AG09309 (cell line): ENCODE results near the gene TYW1B.
"Not testable (repeated sequence)": the region's sequence is repeated elsewhere in the genome, so short reads cannot be mapped to it uniquely, and the experiment has no call there.

Experiments used
- DNase-seq: peaks from one replicate; pipeline ENCODE4 v3.0.0-alpha.2; 2010; ENCODE audit warnings: low read depth
- H3K4me3 ChIP-seq: 2 replicates; pipeline ENCODE4 v1.5.1; 2011; ENCODE audit warnings: mild to moderate bottlenecking, low read depth, low read length, moderate library complexity; ENCODE audit not compliant: control insufficient read depth
- CTCF ChIP-seq: IDR thresholded peaks from 2 replicates; pipeline ENCODE4 v1.5.1; 2011; ENCODE audit warnings: mild to moderate bottlenecking, low read depth, low read length, inconsistent platforms; ENCODE audit not compliant: insufficient read depth, control insufficient read depth; ENCODE audit errors: missing control alignments

TYW1B gene

GRCh38 chr7:72710983-72711382 is 117.0 kb downstream of the TYW1B start:
- no peak for TF ChIP-seq CTCF
- no peak overlapping the region for H3K4me3 ChIP-seq
- no peak for DNase-seq

- TF ChIP-seq CTCF: no peak
Observed at GRCh38 chr7:72709909-72710308, 118.1 kb downstream of the TYW1B start.

GRCh38 chr7:72708371-72709050 is 119.5 kb downstream of the TYW1B start:
- H3K4me3 ChIP-seq, DNase-seq: not testable (repeated sequence)

More at GRCh38 chr7:72709909-72710308, 118.1 kb downstream of the TYW1B start:
- DNase-seq: no peak
- no peak overlapping the region for H3K4me3 ChIP-seq

DNA sequence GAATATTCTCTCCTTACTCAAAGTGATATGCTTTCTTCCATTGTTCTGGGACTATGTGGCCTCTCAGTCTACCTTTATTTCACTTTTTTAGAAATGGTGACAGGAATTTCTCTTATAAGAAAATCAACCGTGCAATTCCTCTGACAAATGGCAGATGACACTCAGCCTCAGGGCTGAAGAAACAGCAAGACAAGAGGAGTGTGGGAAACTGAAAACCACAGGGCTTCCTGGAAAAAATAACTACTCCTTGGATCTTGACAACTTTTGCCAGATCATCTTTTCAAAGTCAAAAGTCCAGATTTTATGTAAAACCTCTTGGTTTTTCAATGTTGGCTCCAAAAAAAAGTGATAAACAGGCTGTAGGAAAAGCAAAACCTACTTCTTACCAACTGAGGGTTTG is 121.5 kb downstream of the TYW1B start:
- no peak for DNase-seq
- no peak for TF ChIP-seq CTCF

DNA sequence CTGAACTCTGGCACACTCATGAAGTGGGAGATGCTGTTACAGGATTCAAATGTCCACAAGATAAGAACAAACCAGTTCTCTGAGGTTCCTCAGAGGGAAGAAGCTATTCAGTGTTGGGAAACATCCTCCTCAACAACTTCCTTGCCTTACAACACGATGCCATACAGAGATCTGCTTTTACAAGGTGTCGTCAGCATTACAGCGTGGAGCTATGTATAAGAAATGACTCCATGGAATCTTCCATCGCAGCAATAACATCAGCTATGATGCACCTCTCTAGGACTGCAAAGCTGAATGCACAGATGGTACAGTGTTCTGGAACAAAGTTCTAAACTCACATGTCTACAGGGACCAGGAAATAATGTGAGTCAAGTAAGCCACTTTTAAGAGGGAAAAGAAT is 122.3 kb downstream of the TYW1B start:
- H3K4me3 ChIP-seq, DNase-seq: not testable (repeated sequence)

More for the DNA sequence above, 121.5 kb downstream of the TYW1B start:
- no peak overlapping the region for H3K4me3 ChIP-seq

DNA sequence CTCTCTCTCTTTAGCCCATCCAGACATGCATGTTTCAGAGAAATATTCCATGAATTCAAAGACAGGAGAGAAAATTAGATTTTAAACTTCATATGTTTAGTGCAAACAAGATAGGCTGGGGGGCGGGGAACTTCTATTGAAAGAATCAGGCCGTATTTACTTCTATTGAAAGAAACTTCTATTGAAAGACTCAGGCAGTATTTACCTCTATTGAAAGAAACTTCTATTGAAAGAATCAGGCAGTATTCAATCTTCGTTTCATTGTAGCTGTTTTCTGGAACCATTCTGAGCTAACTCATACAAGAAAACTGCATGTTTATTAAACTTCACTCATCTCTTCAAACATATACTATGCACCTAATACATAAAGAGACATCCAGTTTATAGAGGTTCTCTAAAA is 123.1 kb downstream of the TYW1B start:
- DNase-seq: no peak
- no peak overlapping the region for H3K4me3 ChIP-seq
- TF ChIP-seq CTCF: no peak

GRCh38 chr7:72700548-72700947 is 127.5 kb downstream of the TYW1B start:
- not testable (repeated sequence) for H3K4me3 ChIP-seq, DNase-seq

DNA sequence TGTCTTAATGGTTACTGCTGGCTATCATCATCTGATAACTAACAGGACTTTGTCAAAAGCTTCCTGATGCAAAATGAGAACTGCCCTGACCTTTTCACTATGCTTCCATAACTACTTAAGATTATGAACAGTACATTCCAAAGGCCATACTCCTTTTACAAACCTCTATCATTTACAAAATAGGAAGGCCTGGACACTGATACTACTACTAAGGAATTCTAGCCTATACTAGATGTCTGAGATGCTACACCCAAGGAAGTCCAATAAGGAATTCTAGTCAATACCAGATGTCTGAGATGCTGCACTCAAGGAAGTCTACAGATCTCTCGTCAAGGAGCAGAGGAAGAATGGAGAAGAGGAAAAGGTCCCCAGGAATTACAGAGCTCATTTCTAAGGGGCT is 130.9 kb downstream of the TYW1B start:
- not testable (repeated sequence) for H3K4me3 ChIP-seq, DNase-seq

DNA sequence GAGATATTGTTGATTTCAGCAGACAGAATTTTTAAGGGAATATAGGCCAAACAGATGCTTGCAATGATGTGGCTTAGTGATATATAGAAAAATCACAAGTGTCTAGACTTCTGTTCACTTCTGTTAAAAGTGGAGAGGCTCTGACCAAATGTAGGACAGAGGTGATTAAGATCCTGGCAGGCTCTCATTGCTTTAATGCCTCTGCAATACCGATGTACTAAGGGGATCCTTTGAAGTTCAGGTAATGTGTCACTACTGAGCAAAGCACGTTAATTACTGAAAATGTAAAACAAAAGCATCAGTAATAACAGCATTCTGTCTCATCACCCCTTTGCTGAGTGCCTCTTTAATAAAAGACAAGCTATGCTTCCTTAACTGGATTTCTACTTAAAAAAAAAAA is 131.4 kb downstream of the TYW1B start:
- DNase-seq, H3K4me3 ChIP-seq: not testable (repeated sequence)

DNA sequence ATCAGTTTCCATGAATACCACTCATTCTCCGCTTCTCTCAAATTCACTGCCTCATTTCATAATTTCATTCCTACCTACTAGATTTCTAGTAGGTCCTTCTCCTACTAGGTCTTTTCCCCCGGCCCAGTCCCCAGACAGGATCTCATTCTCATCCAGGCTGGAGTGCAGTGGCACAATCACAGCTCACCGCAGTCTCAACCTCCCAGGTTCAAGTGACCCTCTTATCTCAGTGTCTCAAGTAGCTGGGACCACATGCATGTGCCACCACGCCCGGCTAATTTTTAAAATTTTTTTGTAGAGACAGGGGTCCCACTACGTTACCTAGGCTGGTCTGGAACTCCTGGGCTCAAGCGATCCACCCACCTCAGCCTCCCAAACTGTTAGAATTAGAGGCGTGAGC is 132.5 kb downstream of the TYW1B start:
- H3K4me3 ChIP-seq, DNase-seq: not testable (repeated sequence)

GRCh38 chr7:72691442-72691841 is 136.6 kb downstream of the TYW1B start:
- not testable (repeated sequence) for DNase-seq, H3K4me3 ChIP-seq

DNA sequence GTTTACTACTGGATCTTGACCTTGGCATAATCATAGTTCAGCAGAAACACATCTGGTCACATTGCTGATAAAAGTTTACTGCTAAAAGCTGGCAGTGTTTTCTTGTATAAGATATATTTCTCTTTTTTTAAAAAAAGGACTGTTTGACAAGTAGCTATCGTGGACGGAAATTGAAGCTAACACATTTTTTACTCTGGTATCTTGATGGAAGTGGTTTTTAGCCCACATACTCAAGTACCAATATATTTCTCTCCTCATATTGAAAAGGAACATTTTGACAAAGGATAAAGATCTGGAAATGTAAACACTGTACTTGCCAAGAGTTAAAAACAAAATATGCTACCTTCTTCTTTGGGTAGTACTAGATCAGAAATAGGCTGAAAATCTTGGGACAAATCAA is 137.8 kb downstream of the TYW1B start:
- not testable (repeated sequence) for H3K4me3 ChIP-seq, DNase-seq

DNA sequence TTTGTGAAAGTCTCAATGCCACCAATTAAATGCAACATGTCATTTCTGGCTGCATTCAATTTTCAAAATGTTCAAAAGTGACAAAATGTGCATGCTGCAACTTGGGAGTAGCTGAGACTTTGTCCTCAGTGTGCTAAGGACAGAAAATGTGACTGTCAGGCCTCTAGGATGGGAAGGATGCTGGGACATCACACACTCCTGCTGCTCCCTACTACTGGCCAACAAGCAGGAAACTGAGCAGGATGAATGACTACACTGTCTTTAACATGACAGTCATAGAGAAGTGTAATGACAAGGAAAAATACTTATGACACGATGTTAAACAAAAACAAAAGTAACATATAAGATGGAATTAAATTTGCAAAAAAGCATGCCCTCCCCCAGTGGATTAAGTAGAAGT is 138.7 kb downstream of the TYW1B start:
- not testable (repeated sequence) for H3K4me3 ChIP-seq, DNase-seq

DNA sequence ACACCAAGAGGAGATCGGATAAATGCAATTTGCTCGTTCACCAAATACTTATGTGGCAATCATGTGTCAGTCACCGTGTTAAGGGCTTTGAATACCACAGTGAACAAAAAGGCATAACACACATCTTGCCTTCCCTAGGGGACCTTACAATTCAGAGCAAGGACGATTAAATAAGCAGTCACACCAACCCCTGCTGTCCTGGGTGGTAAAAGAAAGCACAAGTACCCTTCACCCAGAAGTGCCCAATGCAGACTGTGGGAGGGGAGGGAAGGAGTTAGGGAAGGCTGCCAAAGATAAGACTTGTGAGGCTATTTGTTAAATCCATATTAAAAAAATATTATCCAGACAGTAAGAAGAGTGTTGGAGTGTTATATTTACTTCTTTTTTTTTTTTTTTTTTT is 146.8 kb downstream of the TYW1B start:
- not testable (repeated sequence) for H3K4me3 ChIP-seq, DNase-seq
